ENCODE data around the gene SRRM5. TPM values are rescaled to one million over a fixed set of nuclear protein-coding genes. Genes with fewer than 3 reads are reported as not detected.
"Not testable (repeated sequence)": the region's sequence is repeated elsewhere in the genome, so short reads cannot be mapped to it uniquely, and the experiment has no call there.

Gene SRRM5
- polyA plus RNA-seq, 1 donor, result 0.71 TPM

- DNase-seq (ENCODE audit: low read depth), result no peak
Observed at GRCh38 chr19:43591904-43592772, 19.8 kb upstream of the SRRM5 start.

GRCh38 chr19:43592800-43593350 lies 19.0 kb upstream of the SRRM5 start:
- DNase-seq (ENCODE audit: low read depth), result no peak

- DNase-seq (ENCODE audit: low read depth), result no peak
Observed at GRCh38 chr19:43594081-43594697, 17.7 kb upstream of the SRRM5 start.

GRCh38 chr19:43594710-43595604 lies 16.9 kb upstream of the SRRM5 start:
- no peak for DNase-seq (ENCODE audit: low read depth)

GRCh38 chr19:43595605-43595998 lies 16.3 kb upstream of the SRRM5 start:
- DNase-seq (ENCODE audit: low read depth), result no peak

- DNase-seq (ENCODE audit: low read depth), result peak; percentile 99
Observed at GRCh38 chr19:43595999-43596841, 15.7 kb upstream of the SRRM5 start, which contains the start of the genes IRGQ and ZNF576. Gene IRGQ (minus strand): TSS chr19:43596134. CDS start chr19:43595338, 796 bp downstream. Gene ZNF576 (plus strand): TSS chr19:43596595. CDS start chr19:43597109, 514 bp downstream.

- no peak for DNase-seq (ENCODE audit: low read depth)
Observed at GRCh38 chr19:43596842-43597461, 14.9 kb upstream of the SRRM5 start.

GRCh38 chr19:43597876-43598275 lies 14.0 kb upstream of the SRRM5 start:
- no peak for DNase-seq (ENCODE audit: low read depth)

GRCh38 chr19:43598445-43599240 lies 13.2 kb upstream of the SRRM5 start:
- no peak for DNase-seq (ENCODE audit: low read depth)

- no peak for DNase-seq (ENCODE audit: low read depth)
Observed at GRCh38 chr19:43599635-43600295, 12.1 kb upstream of the SRRM5 start.

- DNase-seq (ENCODE audit: low read depth), result not testable (repeated sequence)
Observed at GRCh38 chr19:43600326-43600725, 11.6 kb upstream of the SRRM5 start.

- no peak for DNase-seq (ENCODE audit: low read depth)
Observed at GRCh38 chr19:43605875-43606568, 5.9 kb upstream of the SRRM5 start.

- DNase-seq (ENCODE audit: low read depth), result no peak
Observed at GRCh38 chr19:43606569-43607229, 5.2 kb upstream of the SRRM5 start.

GRCh38 chr19:43607238-43608205 lies 4.4 kb upstream of the SRRM5 start:
- DNase-seq (ENCODE audit: low read depth), result no peak

- DNase-seq (ENCODE audit: low read depth), result no peak
Observed at GRCh38 chr19:43609872-43610271, 2.0 kb upstream of the SRRM5 start.

GRCh38 chr19:43610493-43610892 lies 1.4 kb upstream of the SRRM5 start:
- DNase-seq (ENCODE audit: low read depth), result no peak

All from forelimb muscle (tissue), 1 donor.